Tibial nerve (tissue), 4 donors: ENCODE measurements around the gene CNTNAP4.

Experiments used
- CTCF ChIP-seq, 5 experiments: fragments of 200-600 bp in 3 of 5; fragments of 450-650 bp in 2 of 5; sonication (generic) in 3 of 5; IDR thresholded peaks; one replicate each; pipeline ENCODE4 v1.5.1; 2016 to 2019; ENCODE audit warnings: antibody characterized with exemption in 5 of 5, mild to moderate bottlenecking in 3 of 5, moderate library complexity in 2 of 5
- EP300 ChIP-seq, 2 donors: sonication (generic); formaldehyde crosslinking; IDR thresholded peaks; one replicate each; pipeline ENCODE4 v1.6.1; 2017; ENCODE audit warnings: antibody characterized with exemption in 2 of 2, mild to moderate bottlenecking in 1 of 2
- POLR2A ChIP-seq, 2 donors: fragments of 450-650 bp; IDR thresholded peaks; one replicate each; pipeline ENCODE4 v1.6.1; 2017; ENCODE audit warnings: antibody characterized with exemption in 2 of 2, mild to moderate bottlenecking in 2 of 2, moderate library complexity in 2 of 2

- no peak for TF ChIP-seq CTCF (IDR thresholded peaks at IDR 0.05)
- TF ChIP-seq POLR2A (IDR thresholded peaks at IDR 0.05), result no peak
- no peak for TF ChIP-seq EP300 (IDR thresholded peaks at IDR 0.05)
Observed at GRCh38 chr16:76343769-76344168, 66.6 kb downstream of the CNTNAP4 start.
